ENCODE results near the gene THG1L.

- TF ChIP-seq CTCF (IDR thresholded peaks at IDR 0.05) = no peak
- TF ChIP-seq TCF12 (IDR thresholded peaks at IDR 0.05) = no peak
- TF ChIP-seq YY1 (IDR thresholded peaks at IDR 0.05; ENCODE audit: low read depth) = no peak
- TF ChIP-seq POLR2AphosphoS5 (IDR thresholded peaks at IDR 0.05; ENCODE audit: low read depth, low read length) = no peak
- no peak for TF ChIP-seq REST (IDR thresholded peaks at IDR 0.05; ENCODE audit: low read depth, low read length)
- no peak for TF ChIP-seq EP300 (IDR thresholded peaks at IDR 0.05; ENCODE audit: borderline replicate concordance in 1 of 2, low read depth in 1 of 2, low read length in 1 of 2)
- TF ChIP-seq FOSL2 (IDR thresholded peaks at IDR 0.05; ENCODE audit: borderline replicate concordance, low read depth) = no peak
- TF ChIP-seq GATA2 (CRISPR knock-in tag; IDR thresholded peaks at IDR 0.05) = no peak
- TF ChIP-seq SIN3A (IDR thresholded peaks at IDR 0.05; ENCODE audit: borderline replicate concordance, low read depth, low read length) = no peak
- no peak for TF ChIP-seq TAF1 (IDR thresholded peaks at IDR 0.05; ENCODE audit: borderline replicate concordance, low read depth, low read length)
- no peak for TF ChIP-seq MAX (IDR thresholded peaks at IDR 0.05; ENCODE audit: low read depth)
- no peak for TF ChIP-seq SMC3 (IDR thresholded peaks at IDR 0.05; ENCODE audit: low read depth, low read length)
Observed at GRCh38 chr5:157734436-157734835, 3.2 kb downstream of the THG1L start.

Data from SK-N-SH (cell line).